Mesendoderm (in vitro differentiated cells): ENCODE measurements around the gene BBS5.
"Not testable (repeated sequence)": the region's sequence is repeated elsewhere in the genome, so short reads cannot be mapped to it uniquely, and the experiment has no call there.

Experiments used
- DNase-seq: peaks from one replicate; pipeline ENCODE4 v3.0.0; 2013
- H2AK5ac ChIP-seq: 2 replicates; pipeline ENCODE4 v1.6.1; 2013; ENCODE audit warnings: low read length, inconsistent platforms
- H2BK120ac ChIP-seq: 2 replicates; pipeline ENCODE4 v1.6.1; 2013; ENCODE audit warnings: low read depth, mild to moderate bottlenecking, low read length, moderate library complexity, mixed read lengths
- H2BK15ac ChIP-seq: replicated peaks from 2 replicates; pipeline ENCODE4 v1.6.1; 2013; ENCODE audit warnings: low read depth, mild to moderate bottlenecking, moderate library complexity
- H2BK5ac ChIP-seq: 2 replicates; pipeline ENCODE4 v1.6.1; 2013; ENCODE audit warnings: low read length, inconsistent platforms
- H3K18ac ChIP-seq: 2 replicates; pipeline ENCODE4 v1.6.1; 2013; ENCODE audit warnings: mild to moderate bottlenecking, low read length, mixed read lengths
- H3K23ac ChIP-seq: one replicate; pipeline ENCODE4 v1.6.1; 2013; ENCODE audit warnings: low read length
- H3K27ac ChIP-seq: 2 replicates; pipeline ENCODE4 v1.5.1; 2013; ENCODE audit warnings: low read depth, mild to moderate bottlenecking, inconsistent platforms, low read length, moderate library complexity
- H3K27me3 ChIP-seq: 2 replicates; pipeline ENCODE4 v1.6.1; 2013; ENCODE audit warnings: low read length, control low read depth, mild to moderate bottlenecking, inconsistent platforms; ENCODE audit not compliant: insufficient read depth, poor library complexity
- H3K36me3 ChIP-seq: 2 replicates; pipeline ENCODE4 v1.6.1; 2013; ENCODE audit warnings: low read length, inconsistent platforms; ENCODE audit not compliant: control insufficient read depth, insufficient read depth
- H3K4ac ChIP-seq: one replicate; pipeline ENCODE4 v1.6.1; 2013; ENCODE audit warnings: low read depth, mild to moderate bottlenecking, low read length, moderate library complexity
- H3K4me1 ChIP-seq: 2 replicates; pipeline ENCODE4 v1.6.1; 2013; ENCODE audit warnings: low read depth, low read length, inconsistent platforms; ENCODE audit not compliant: control insufficient read depth
- H3K4me2 ChIP-seq: 2 replicates; pipeline ENCODE4 v1.6.1; 2013; ENCODE audit warnings: low read length
- H3K4me3 ChIP-seq: 2 replicates; pipeline ENCODE4 v1.5.1; 2013; ENCODE audit warnings: mild to moderate bottlenecking, low read length
- H3K56ac ChIP-seq: one replicate; pipeline ENCODE4 v1.6.1; 2013; ENCODE audit warnings: low read length
- H3K79me1 ChIP-seq: 2 replicates; pipeline ENCODE4 v1.6.1; 2013; ENCODE audit warnings: low read length, inconsistent platforms
- H3K79me2 ChIP-seq: 2 replicates; pipeline ENCODE4 v1.6.1; 2013; ENCODE audit warnings: mild to moderate bottlenecking, low read length; ENCODE audit not compliant: control insufficient read depth, insufficient read depth
- H3K9ac ChIP-seq: 2 replicates; pipeline ENCODE4 v1.6.1; 2013; ENCODE audit warnings: low read length, inconsistent platforms
- H4K5ac ChIP-seq: one replicate; pipeline ENCODE4 v1.6.1; 2013; ENCODE audit warnings: low read length
- H4K8ac ChIP-seq: one replicate; pipeline ENCODE4 v1.6.1; 2013; ENCODE audit warnings: low read depth, mild to moderate bottlenecking, control low read depth, low read length, moderate library complexity
- WGBS: extraction: QIAGEN DNeasy Blood & Tissue Kit; methylation state at CpG from one replicate; pipeline ENCODE4 v1.1.7; 2013; ENCODE audit warnings: low lambda C conversion rate, missing lambda C conversion rate; ENCODE audit not compliant: insufficient coverage; ENCODE audit errors: extremely low coverage; 5-methylcytosine and 5-hydroxymethylcytosine counted together

BBS5 gene

GRCh38 chr2:169513094-169513493 lies 33.8 kb downstream of the BBS5 start:
- no peak for DNase-seq
- Histone ChIP-seq H2BK120ac (no peak overlapping the region), H3K36me3 (no peaks in the 10 kb centered on the region), H3K4ac (no peak overlapping the region), H4K5ac (no peak overlapping the region), H3K9ac (no peak overlapping the region), H2BK5ac (no peak overlapping the region), H2BK15ac (no peak overlapping the region), H3K56ac (no peak overlapping the region), H3K4me3 (no peak overlapping the region), H3K27ac (no peak overlapping the region), H3K18ac (no peak overlapping the region), H3K4me1 (no peaks in the 10 kb centered on the region), H3K79me1 (no peaks in the 10 kb centered on the region), H3K4me2 (no peak overlapping the region), H3K23ac (no peak overlapping the region), H3K27me3 (no peaks in the 10 kb centered on the region), H2AK5ac (no peak overlapping the region), H4K8ac (no peak overlapping the region), H3K79me2 (no peaks in the 10 kb centered on the region)
- WGBS, result no CpG with 5 or more reads among the region's 1 CpG

- no peak overlapping the region for H2BK120ac ChIP-seq
- H3K4me1 ChIP-seq, result no peaks in the 10 kb centered on the region
- H3K56ac ChIP-seq, result no peak overlapping the region
- no peak overlapping the region for H4K5ac ChIP-seq
- no CpG with 5 or more reads among the region's 3 CpGs for WGBS
- DNase-seq, result no peak
- no peak overlapping the region for H3K27ac ChIP-seq
- H2AK5ac ChIP-seq, result no peak overlapping the region
- no peaks in the 10 kb centered on the region for H3K79me2 ChIP-seq
- no peak overlapping the region for H2BK5ac ChIP-seq
- no peaks in the 10 kb centered on the region for H3K36me3 ChIP-seq
- H3K4ac ChIP-seq, result no peak overlapping the region
- no peaks in the 10 kb centered on the region for H3K27me3 ChIP-seq
- H2BK15ac ChIP-seq, result no peak overlapping the region
- H3K18ac ChIP-seq, result no peak overlapping the region
- H4K8ac ChIP-seq, result no peak overlapping the region
- H3K4me2 ChIP-seq, result no peak overlapping the region
- no peak overlapping the region for H3K4me3 ChIP-seq
- H3K9ac ChIP-seq, result no peak overlapping the region
- no peak overlapping the region for H3K23ac ChIP-seq
- H3K79me1 ChIP-seq, result no peaks in the 10 kb centered on the region
Observed at GRCh38 chr2:169513926-169514325, 34.6 kb downstream of the BBS5 start.

- not testable (repeated sequence) for H3K4ac ChIP-seq, H3K27me3 ChIP-seq, H4K5ac ChIP-seq, H2BK120ac ChIP-seq, DNase-seq, H3K4me1 ChIP-seq, H3K23ac ChIP-seq, H3K79me1 ChIP-seq, H2AK5ac ChIP-seq, H3K18ac ChIP-seq, H3K36me3 ChIP-seq, H2BK5ac ChIP-seq, H3K9ac ChIP-seq, H3K27ac ChIP-seq, H3K4me2 ChIP-seq, H3K4me3 ChIP-seq, H4K8ac ChIP-seq, H3K79me2 ChIP-seq, H2BK15ac ChIP-seq, H3K56ac ChIP-seq
- WGBS, result no CpG with 5 or more reads among the region's 7 CpGs
Observed at GRCh38 chr2:169514758-169515157, 35.5 kb downstream of the BBS5 start.

- WGBS, result no CpG with 5 or more reads among the region's 10 CpGs
- H3K56ac ChIP-seq, H2AK5ac ChIP-seq, H4K5ac ChIP-seq, H3K79me1 ChIP-seq, H4K8ac ChIP-seq, H3K36me3 ChIP-seq, H3K27me3 ChIP-seq, H3K4me1 ChIP-seq, H3K9ac ChIP-seq, H3K4me3 ChIP-seq, H3K27ac ChIP-seq, H3K23ac ChIP-seq, H2BK5ac ChIP-seq, H3K18ac ChIP-seq, H3K4ac ChIP-seq, H2BK120ac ChIP-seq, DNase-seq, H3K4me2 ChIP-seq, H3K79me2 ChIP-seq, H2BK15ac ChIP-seq: not testable (repeated sequence)
Observed at GRCh38 chr2:169516488-169516995, 37.2 kb downstream of the BBS5 start.

GRCh38 chr2:169520896-169521295 lies 41.6 kb downstream of the BBS5 start:
- Histone ChIP-seq H3K27ac (no peak overlapping the region), H4K5ac (no peak overlapping the region), H2BK5ac (no peak overlapping the region), H3K9ac (no peak overlapping the region), H3K79me2 (no peaks in the 10 kb centered on the region), H3K23ac (no peak overlapping the region), H3K4me2 (no peak overlapping the region), H3K27me3 (no peaks in the 10 kb centered on the region), H3K4ac (no peak overlapping the region), H2BK15ac (no peak overlapping the region), H4K8ac (no peak overlapping the region), H2AK5ac (no peak overlapping the region), H3K4me1 (no peaks in the 10 kb centered on the region), H3K36me3 (no peaks in the 10 kb centered on the region), H3K4me3 (no peak overlapping the region), H3K79me1 (no peaks in the 10 kb centered on the region), H2BK120ac (no peak overlapping the region), H3K56ac (no peak overlapping the region), H3K18ac (no peak overlapping the region)
- DNase-seq, result no peak

GRCh38 chr2:169523681-169524080 lies 44.4 kb downstream of the BBS5 start:
- Histone ChIP-seq H3K18ac (no peak overlapping the region), H3K79me2 (no peaks in the 10 kb centered on the region), H2BK120ac (no peak overlapping the region), H3K27me3 (no peaks in the 10 kb centered on the region), H3K27ac (no peak overlapping the region), H2BK5ac (no peak overlapping the region), H3K36me3 (no peaks in the 10 kb centered on the region), H3K23ac (no peak overlapping the region), H3K4me1 (no peaks in the 10 kb centered on the region), H3K56ac (no peak overlapping the region), H3K4ac (no peak overlapping the region), H3K79me1 (no peaks in the 10 kb centered on the region), H4K5ac (no peak overlapping the region), H3K9ac (no peak overlapping the region), H4K8ac (no peak overlapping the region), H2BK15ac (no peak overlapping the region), H2AK5ac (no peak overlapping the region), H3K4me3 (no peak overlapping the region), H3K4me2 (no peak overlapping the region)
- WGBS, result no CpG with 5 or more reads among the region's 5 CpGs
- peak; percentile 4 for DNase-seq
